HCT116 (cell line): ENCODE data around the gene XPNPEP1. TPM values are rescaled to one million over a fixed set of nuclear protein-coding genes. Genes with fewer than 3 reads are reported as not detected.
A peak's percentile ranks its signal among the peaks of the same experiment; 100 is the strongest.

ENCODE experiments used
- ATAC-seq: fragments of 200-7000 bp; cut with Tn5 transposase; 2 replicates; pipeline ENCODE4 v1.9.1; 2020; ENCODE audit warnings: mild to moderate bottlenecking, moderate library complexity
- BruUV-seq: library from RNA; stranded (reverse); fragments of 400-500 nt; replicated peaks from 2 replicates; lab custom pipeline; 2021; lab: Mats Ljungman, UMichigan
- CTCF ChIA-PET: fragments of 300-600 bp; sonication (Branson Sonifier 250); formaldehyde crosslinking; loops from one replicate; lab custom pipeline; 2021; ENCODE audit warnings: antibody characterized with exemption; lab: Charles Lee
- POLR2A ChIA-PET: fragments of 300-600, 350-600 bp; sonication (Branson Sonifier 250); formaldehyde crosslinking; loops from one replicate; lab custom pipeline; 2021; ENCODE audit warnings: antibody characterized with exemption; lab: Charles Lee
- RAD21 ChIA-PET, 2 experiments: fragments of 300-600 bp; sonication (Branson Sonifier 250); formaldehyde crosslinking; loops; one replicate each; lab custom pipeline; 2023; ENCODE audit warnings: low total read pairs in 2 of 2; ENCODE audit not compliant: uncharacterized antibody in 2 of 2, unreplicated experiment in 2 of 2, low non-redundant PET in 1 of 2; lab: Charles Lee
- DNase-seq: peaks from one replicate; pipeline ENCODE4 v3.0.0-alpha.2; 2010; ENCODE audit warnings: low read depth, low spot score
- H2AFZ ChIP-seq: fragments of 200-600 bp; shearing (Covaris generic), sonication (generic); 2 replicates; pipeline ENCODE4 v1.6.1; 2017; ENCODE audit warnings: low read depth, mixed run types, mixed read lengths, antibody characterized with exemption, low read length; ENCODE audit not compliant: poor library complexity, severe bottlenecking
- H3K27ac ChIP-seq: 2 replicates; pipeline ENCODE4 v1.5.1; 2012; ENCODE audit warnings: low read depth, low read length
- H3K27me3 ChIP-seq: fragments of 200-600 bp; sonication (generic); 2 replicates; pipeline ENCODE4 v1.6.1; 2016; ENCODE audit warnings: mixed run types, low read length, mixed read lengths; ENCODE audit not compliant: insufficient read depth
- H3K36me3 ChIP-seq, 2 experiments: fragments of 200-500 bp in 1 of 2; fragments of 200-600 bp in 1 of 2; sonication (Bioruptor generic) in 1 of 2; sonication (generic) in 1 of 2; 2 replicates each; pipeline versions ENCODE4 v1.5.1 to v1.6.1; 2014 to 2016; ENCODE audit warnings: low read length in 2 of 2, inconsistent platforms in 1 of 2, mixed read lengths in 1 of 2, mixed run types in 1 of 2; ENCODE audit not compliant: insufficient read depth in 2 of 2, control insufficient read depth in 1 of 2
- H3K4me1 ChIP-seq, 2 experiments: fragments of 200-600 bp in 1 of 2; sonication (generic) in 1 of 2; 2 replicates each; pipeline versions ENCODE4 v1.5.1 to v1.6.1; 2012 to 2017; ENCODE audit warnings: low read length in 2 of 2, inconsistent platforms in 1 of 2, mild to moderate bottlenecking in 1 of 2, mixed read lengths in 1 of 2, mixed run types in 1 of 2, moderate library complexity in 1 of 2; ENCODE audit not compliant: insufficient read depth in 2 of 2, control insufficient read depth in 1 of 2
- H3K4me2 ChIP-seq: fragments of 200-600 bp; sonication (generic); 2 replicates; pipeline ENCODE4 v1.6.1; 2017; ENCODE audit warnings: mixed run types, low read length, mixed read lengths
- H3K4me3 ChIP-seq, 2 experiments: fragments of 200-600 bp in 1 of 2; sonication (generic) in 1 of 2; replicated peaks in 1 of 2; 2 replicates each; pipeline ENCODE4 v1.5.1; 2011 to 2016; ENCODE audit warnings: low read length in 2 of 2, control low read depth in 1 of 2, low read depth in 1 of 2, mild to moderate bottlenecking in 1 of 2, mixed read lengths in 1 of 2, mixed run types in 1 of 2
- H3K79me2 ChIP-seq: fragments of 200-600 bp; sonication (generic); 2 replicates; pipeline ENCODE4 v1.6.1; 2017; ENCODE audit warnings: mild to moderate bottlenecking, mixed run types, low read length, moderate library complexity, mixed read lengths; ENCODE audit not compliant: insufficient read depth
- H3K9ac ChIP-seq: fragments of 200-600 bp; sonication (generic); 2 replicates; pipeline ENCODE4 v1.6.1; 2016; ENCODE audit warnings: low read length, mixed read lengths
- H3K9me2 ChIP-seq: fragments of 200-600 bp; sonication (generic), shearing (Covaris generic); 2 replicates; pipeline ENCODE4 v1.6.1; 2017; ENCODE audit warnings: mixed run types, mild to moderate bottlenecking, moderate library complexity; ENCODE audit not compliant: insufficient read depth
- H3K9me3 ChIP-seq, 2 experiments: fragments of 200-500 bp in 1 of 2; fragments of 200-600 bp in 1 of 2; sonication (Bioruptor generic) in 1 of 2; sonication (generic) in 1 of 2; 2 replicates each; pipeline ENCODE4 v1.6.1; 2014 to 2017; ENCODE audit warnings: low read length in 2 of 2, mixed read lengths in 2 of 2, inconsistent platforms in 1 of 2, low read depth in 1 of 2, mild to moderate bottlenecking in 1 of 2, mixed run types in 1 of 2, moderate library complexity in 1 of 2; ENCODE audit not compliant: control insufficient read depth in 1 of 2, insufficient read depth in 1 of 2
- H4K20me1 ChIP-seq: fragments of 200-600 bp; sonication (generic), shearing (Covaris generic); 2 replicates; pipeline ENCODE4 v1.6.1; 2017; ENCODE audit warnings: mixed run types, mild to moderate bottlenecking, moderate library complexity; ENCODE audit not compliant: insufficient read depth
- ATF3 ChIP-seq: IDR thresholded peaks from 2 replicates; pipeline ENCODE4 v1.6.1; 2012
- CTCF ChIP-seq, 3 experiments: fragments of 200-600 bp in 1 of 3; sonication (generic) in 1 of 3; IDR thresholded peaks in 2 of 3; conservative IDR thresholded peaks in 1 of 3; 2 replicates each; pipeline ENCODE4 v1.5.1; 2012 to 2017; ENCODE audit warnings: low read depth in 2 of 3, low read length in 2 of 3, antibody characterized with exemption in 1 of 3, borderline replicate concordance in 1 of 3, control low read depth in 1 of 3, mild to moderate bottlenecking in 1 of 3, mixed read lengths in 1 of 3, mixed run types in 1 of 3, moderate library complexity in 1 of 3; ENCODE audit not compliant: insufficient read depth in 1 of 3
- EGR1 ChIP-seq: IDR thresholded peaks from 2 replicates; pipeline ENCODE4 v1.6.1; 2012; ENCODE audit warnings: low read depth
- ELF1 ChIP-seq: IDR thresholded peaks from 2 replicates; pipeline ENCODE4 v1.6.1; 2012; ENCODE audit warnings: low read depth, borderline replicate concordance
- JUND ChIP-seq: IDR thresholded peaks from 2 replicates; pipeline ENCODE4 v1.6.1; 2012
- POLR2AphosphoS5 ChIP-seq: IDR thresholded peaks from 2 replicates; pipeline ENCODE4 v1.6.1; 2011; ENCODE audit warnings: mild to moderate bottlenecking, low read depth, low read length, moderate library complexity
- SIN3A ChIP-seq: IDR thresholded peaks from 2 replicates; pipeline ENCODE4 v1.6.1; 2012; ENCODE audit warnings: low read depth
- SP1 ChIP-seq: IDR thresholded peaks from 2 replicates; pipeline ENCODE4 v1.6.1; 2012; ENCODE audit warnings: low read depth
- SRF ChIP-seq: IDR thresholded peaks from 2 replicates; pipeline ENCODE4 v1.6.1; 2012; ENCODE audit warnings: low read depth
- TCF7L2 ChIP-seq: IDR thresholded peaks from 2 replicates; pipeline ENCODE4 v1.7.0; 2011; ENCODE audit warnings: borderline replicate concordance, inconsistent platforms; ENCODE audit not compliant: insufficient read depth, insufficient read length; ENCODE audit errors: extremely low read depth
- YY1 ChIP-seq: IDR thresholded peaks from 2 replicates; pipeline ENCODE4 v1.6.1; 2011; ENCODE audit warnings: low read length, low read depth, moderate library complexity, mild to moderate bottlenecking; ENCODE audit not compliant: insufficient replicate concordance; ENCODE audit errors: extremely low read depth
- ZBTB33 ChIP-seq: IDR thresholded peaks from 2 replicates; pipeline ENCODE4 v1.6.1; 2011; ENCODE audit warnings: mild to moderate bottlenecking, low read length, moderate library complexity; ENCODE audit not compliant: insufficient replicate concordance; ENCODE audit errors: extremely low read depth
- ZNF274 ChIP-seq: fragments of 200-500 bp; sonication (Bioruptor generic); IDR thresholded peaks from 2 replicates; pipeline ENCODE4 v1.6.1; 2014; ENCODE audit warnings: mild to moderate bottlenecking, low read depth, low read length, inconsistent platforms
- intact Hi-C: fragments of 100-400 bp; cut with micrococcal nuclease; formaldehyde crosslinking; loops from 2 replicates; pipeline ENCODE4 v1.10.0; 2022
- total RNA-seq: library from RNA; stranded (reverse); gene quantifications from one replicate; pipeline ENCODE4 v1.2.1, GENCODE V29; 2021; ENCODE audit not compliant: unreplicated experiment

XPNPEP1 gene
- total RNA-seq, 1 experiment from 2014 or later = 87.3 TPM

GRCh38 chr10:109915566-109915965, 7.7 kb downstream of the XPNPEP1 start:
- Histone ChIP-seq H3K9me3 (no peaks in the 10 kb centered on the region), H3K36me3 (peaks cover 3 to 5% of the 10 kb centered on the region in 2 experiments; a peak in 2 of 4 replicates), H3K4me3 (0 out of 4 replicates have a peak overlapping the region, but pooled peaks of 1 of the 2 experiments have one; percentile 33), H3K27me3 (no peaks in the 10 kb centered on the region), H3K4me1 (peaks cover 9 to 26% of the 10 kb centered on the region in 2 experiments), H3K4me2 (peak overlapping the region; percentile 60), H3K9ac (no peak overlapping the region)
- POLR2A ChIA-PET = no interaction called here
- TF ChIP-seq ATF3 (no peak), SIN3A (no peak), JUND (no peak), EGR1 (no peak), TCF7L2 (no peak), ZNF274 (no peak), YY1 (no peak), POLR2AphosphoS5 (no peak), ELF1 (no peak), ZBTB33 (no peak), SP1 (no peak), SRF (no peak), CTCF (IDR thresholded peaks at IDR 0.05 in 2 of 3, conservative IDR thresholded peaks at IDR 0.05 in 1 of 3; ENCODE audit: borderline replicate concordance in 1 of 3, insufficient read depth in 1 of 3, low read depth in 2 of 3, low read length in 2 of 3) (no peak)
- TF ChIP-seq, all 23 proteins: peak for 0
- no peaks in the 10 kb centered on the region for H3K9me2 ChIP-seq
- no TSS peak for BruUV-seq
- intact Hi-C loops = no loop called here
- no peaks in the 10 kb centered on the region; the same call in 1 of the 2 replicates for H4K20me1 ChIP-seq
- ChIA-PET CTCF (interaction anchor here (1.9 kb wide), 1 partner anchor 31 kb away, joined by 5 read pairs; no protein-coding TSS in a partner anchor), RAD21 (no interaction called here)
- no peak overlapping the region for H2AFZ ChIP-seq
- H3K79me2 ChIP-seq = peaks cover 71% of the 10 kb centered on the region
- peak overlapping the region; percentile 6; the same call in 1 of the 2 replicates for H3K27ac ChIP-seq
- DNase-seq (no peak), ATAC-seq (no peak; the same call in 1 of the 2 replicates)
